H9 (cell line): ENCODE data around the gene DEUP1. TPM values are rescaled to one million over a fixed set of nuclear protein-coding genes. Genes with fewer than 3 reads are reported as not detected.

Experiments
- DNase-seq: peaks from one replicate; pipeline ENCODE4 v3.0.0-alpha.2; 2017
- H2AFZ ChIP-seq: one replicate; pipeline ENCODE4 v1.6.1; 2013; ENCODE audit warnings: mild to moderate bottlenecking, low read length, control low read depth, moderate library complexity
- H2AK5ac ChIP-seq: 2 replicates; pipeline ENCODE4 v1.6.1; 2013; ENCODE audit warnings: low read length, control low read depth, mixed read lengths; ENCODE audit not compliant: insufficient read length
- H2BK120ac ChIP-seq: one replicate; pipeline ENCODE4 v1.6.1; 2013; ENCODE audit warnings: low read depth, mild to moderate bottlenecking, low read length, control low read depth, inconsistent platforms; ENCODE audit not compliant: poor library complexity, severe bottlenecking
- H2BK12ac ChIP-seq: 2 replicates; pipeline ENCODE4 v1.6.1; 2013; ENCODE audit warnings: low read length, control low read depth, mixed read lengths, low read depth; ENCODE audit not compliant: insufficient read length
- H2BK15ac ChIP-seq: 2 replicates; pipeline ENCODE4 v1.6.1; 2013; ENCODE audit warnings: low read depth, low read length, control low read depth
- H2BK20ac ChIP-seq: one replicate; pipeline ENCODE4 v1.6.1; 2013; ENCODE audit warnings: low read depth, mild to moderate bottlenecking, low read length, control low read depth, inconsistent platforms; ENCODE audit not compliant: poor library complexity, severe bottlenecking
- H2BK5ac ChIP-seq: 2 replicates; pipeline ENCODE4 v1.6.1; 2013; ENCODE audit warnings: low read length, control low read depth, mixed read lengths; ENCODE audit not compliant: insufficient read length
- H3K14ac ChIP-seq: 2 replicates; pipeline ENCODE4 v1.6.1; 2013; ENCODE audit warnings: low read length, control low read depth; ENCODE audit not compliant: insufficient read depth
- H3K18ac ChIP-seq: 2 replicates; pipeline ENCODE4 v1.6.1; 2013; ENCODE audit warnings: low read depth, mild to moderate bottlenecking, mixed read lengths, low read length, control low read depth; ENCODE audit not compliant: insufficient read length
- H3K23ac ChIP-seq: 2 replicates; pipeline ENCODE4 v1.6.1; 2013; ENCODE audit warnings: low read length, control low read depth, mixed read lengths, low read depth; ENCODE audit not compliant: insufficient read length
- H3K23me2 ChIP-seq: 2 replicates; pipeline ENCODE4 v1.6.1; 2013; ENCODE audit warnings: low read depth, mild to moderate bottlenecking, mixed read lengths, low read length, control low read depth; ENCODE audit not compliant: insufficient read length, poor library complexity, severe bottlenecking
- H3K27ac ChIP-seq: 2 replicates; pipeline ENCODE4 v1.5.1; 2013; ENCODE audit warnings: low read length, control low read depth, mixed read lengths, low read depth; ENCODE audit not compliant: insufficient read length
- H3K27me3 ChIP-seq: 2 replicates; pipeline ENCODE4 v1.6.1; 2013; ENCODE audit warnings: low read length, control low read depth, inconsistent platforms; ENCODE audit not compliant: insufficient read depth
- H3K4ac ChIP-seq: 2 replicates; pipeline ENCODE4 v1.6.1; 2013; ENCODE audit warnings: low read depth, mild to moderate bottlenecking, control low read depth, inconsistent platforms, low read length, moderate library complexity
- H3K4me1 ChIP-seq: 2 replicates; pipeline ENCODE4 v1.6.1; 2013; ENCODE audit warnings: low read length, control low read depth, inconsistent platforms; ENCODE audit not compliant: insufficient read depth
- H3K4me2 ChIP-seq: 2 replicates; pipeline ENCODE4 v1.6.1; 2013; ENCODE audit warnings: low read length, control low read depth, mixed read lengths; ENCODE audit not compliant: insufficient read length, insufficient read depth
- H3K56ac ChIP-seq: 2 replicates; pipeline ENCODE4 v1.6.1; 2013; ENCODE audit warnings: low read depth, mild to moderate bottlenecking, mixed read lengths, low read length, control low read depth; ENCODE audit not compliant: insufficient read length
- H3K79me1 ChIP-seq: 2 replicates; pipeline ENCODE4 v1.6.1; 2013; ENCODE audit warnings: low read depth, mild to moderate bottlenecking, moderate library complexity, low read length, control low read depth, inconsistent platforms; ENCODE audit not compliant: insufficient read depth, poor library complexity, severe bottlenecking
- H3K79me2 ChIP-seq: 2 replicates; pipeline ENCODE4 v1.6.1; 2013; ENCODE audit warnings: low read length, control low read depth, inconsistent platforms; ENCODE audit not compliant: insufficient read depth
- H3K9ac ChIP-seq: 2 replicates; pipeline ENCODE4 v1.6.1; 2013; ENCODE audit warnings: low read length, control low read depth, mixed read lengths; ENCODE audit not compliant: insufficient read length; ENCODE audit errors: extremely low read depth
- H3K9me3 ChIP-seq: one replicate; pipeline ENCODE4 v1.6.1; 2013; ENCODE audit warnings: low read depth, low read length, inconsistent platforms; ENCODE audit not compliant: control insufficient read depth
- H3T11ph ChIP-seq: one replicate; pipeline ENCODE4 v1.6.1; 2013; ENCODE audit warnings: mild to moderate bottlenecking, low read length, control low read depth, inconsistent platforms
- H4K20me1 ChIP-seq: one replicate; pipeline ENCODE4 v1.6.1; 2013; ENCODE audit not compliant: control insufficient read depth, insufficient read length, insufficient read depth
- H4K5ac ChIP-seq: 2 replicates; pipeline ENCODE4 v1.6.1; 2013; ENCODE audit warnings: low read depth, mild to moderate bottlenecking, mixed read lengths, low read length, control low read depth; ENCODE audit not compliant: insufficient read length
- H4K8ac ChIP-seq: replicated peaks from 2 replicates; pipeline ENCODE4 v1.6.1; 2013; ENCODE audit warnings: low read length, control low read depth, mixed read lengths, low read depth; ENCODE audit not compliant: insufficient read length
- H4K91ac ChIP-seq: 2 replicates; pipeline ENCODE4 v1.6.1; 2013; ENCODE audit warnings: low read depth, mild to moderate bottlenecking, moderate library complexity, mixed read lengths, low read length, control low read depth; ENCODE audit not compliant: insufficient read length
- H3K27ac Mint-ChIP-seq, 3 experiments: 2 replicates in 2 of 3; 3 replicates in 1 of 3; pipeline ENCODE4 v1.8.0; 2020 to 2021; ENCODE audit warnings: mixed read lengths in 3 of 3, mild to moderate bottlenecking in 1 of 3, moderate library complexity in 1 of 3
- H3K27me3 Mint-ChIP-seq: 2 replicates; pipeline ENCODE4 v1.8.0; 2021; ENCODE audit warnings: low read depth, mild to moderate bottlenecking, moderate library complexity, mixed read lengths
- H3K36me3 Mint-ChIP-seq, 3 experiments: 2 replicates in 2 of 3; 3 replicates in 1 of 3; pipeline ENCODE4 v1.8.0; 2020 to 2021; ENCODE audit warnings: low read depth in 3 of 3, mixed read lengths in 3 of 3; ENCODE audit not compliant: insufficient read depth in 1 of 3
- H3K4me1 Mint-ChIP-seq, 2 experiments: 2 replicates each; pipeline ENCODE4 v1.8.0; 2020; ENCODE audit warnings: mixed read lengths in 2 of 2
- H3K4me3 Mint-ChIP-seq, 2 experiments: 2 replicates in 1 of 2; 3 replicates in 1 of 2; pipeline ENCODE4 v1.8.0; 2020 to 2021; ENCODE audit warnings: mild to moderate bottlenecking in 2 of 2, mixed read lengths in 2 of 2, moderate library complexity in 1 of 2
- H3K9me3 Mint-ChIP-seq, 2 experiments: 2 replicates in 1 of 2; 3 replicates in 1 of 2; pipeline ENCODE4 v1.8.0; 2020; ENCODE audit warnings: mild to moderate bottlenecking in 2 of 2, mixed read lengths in 2 of 2, moderate library complexity in 1 of 2
- CTCF ChIP-seq: fragments of 200-600 bp; sonication (generic); conservative IDR thresholded peaks from 3 replicates; pipeline ENCODE4 v1.8.0; 2021; ENCODE audit warnings: antibody characterized with exemption, mild to moderate bottlenecking
- WGBS: extraction: QIAGEN DNeasy Blood & Tissue Kit; methylation state at CpG from one replicate; pipeline ENCODE4 v1.1.7; 2013; ENCODE audit warnings: missing lambda C conversion rate, low lambda C conversion rate, mixed read lengths; ENCODE audit not compliant: insufficient read length; ENCODE audit errors: extremely low coverage; 5-methylcytosine and 5-hydroxymethylcytosine counted together
- total RNA-seq: library from RNA; stranded (reverse); gene quantifications from 2 replicates; pipeline ENCODE4 v1.2.1, GENCODE V29; 2021

Gene DEUP1
- total RNA-seq, 1 experiment from 2014 or later = 0.22 TPM

DNA sequence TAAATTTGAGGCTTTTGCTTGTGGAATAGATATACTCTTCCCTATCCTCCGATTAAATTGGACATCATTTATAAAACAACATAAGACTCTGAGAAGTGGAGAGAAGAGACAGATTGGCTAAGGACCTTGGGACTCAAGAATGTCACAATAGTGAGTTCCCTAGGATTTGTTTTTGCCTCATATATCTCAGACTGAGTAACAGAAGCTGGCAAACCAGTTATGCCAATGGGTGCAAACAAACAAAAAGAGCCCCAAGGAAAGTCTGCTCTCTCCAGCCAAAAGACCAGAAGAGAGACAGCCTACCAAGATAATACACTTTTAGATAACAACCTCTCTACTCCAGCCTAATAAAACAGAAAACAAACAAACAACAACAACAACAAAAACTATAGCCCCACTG, 28.9 kb downstream of the DEUP1 start:
- H3K9me3 Mint-ChIP-seq = peaks cover 21% of the 10 kb centered on the region in 2 experiments
- H3K27ac ChIP-seq = no peak overlapping the region
- H3K79me1 ChIP-seq = no peaks in the 10 kb centered on the region
- no peak overlapping the region for H3K4me2 ChIP-seq
- no peaks in the 10 kb centered on the region for H3K23me2 ChIP-seq
- H3K79me2 ChIP-seq = no peaks in the 10 kb centered on the region
- no peak overlapping the region for H3K27ac Mint-ChIP-seq
- no peaks in the 10 kb centered on the region for H3K27me3 Mint-ChIP-seq
- H3K9me3 ChIP-seq = no peaks in the 10 kb centered on the region
- no peak overlapping the region for H3T11ph ChIP-seq
- H3K4ac ChIP-seq = no peak overlapping the region
- no peaks in the 10 kb centered on the region for H3K27me3 ChIP-seq
- H2BK120ac ChIP-seq = no peak overlapping the region
- H4K8ac ChIP-seq = no peak overlapping the region
- no peaks in the 10 kb centered on the region for H4K20me1 ChIP-seq
- no peak overlapping the region for H3K4me3 Mint-ChIP-seq
- H3K4me1 ChIP-seq = no peaks in the 10 kb centered on the region
- no peak overlapping the region for H2AK5ac ChIP-seq
- no peak overlapping the region for H3K56ac ChIP-seq
- H3K23ac ChIP-seq = no peak overlapping the region
- no peak overlapping the region for H4K91ac ChIP-seq
- no peak overlapping the region for H3K9ac ChIP-seq
- H3K18ac ChIP-seq = no peak overlapping the region
- no peak overlapping the region for H3K14ac ChIP-seq
- no peak overlapping the region for H2BK5ac ChIP-seq
- H2AFZ ChIP-seq = no peak overlapping the region
- no peak overlapping the region for H4K5ac ChIP-seq
- peaks cover 7 to 25% (median 12%) of the 10 kb centered on the region in 3 experiments for H3K36me3 Mint-ChIP-seq
- H2BK12ac ChIP-seq = no peak overlapping the region
- no peak for DNase-seq
- TF ChIP-seq CTCF = no peak
- no CpG with 5 or more reads among the region's 1 CpG for WGBS
- peaks cover 2 to 7% of the 10 kb centered on the region in 2 experiments; a peak in 2 of 4 replicates for H3K4me1 Mint-ChIP-seq
- no peak overlapping the region for H2BK15ac ChIP-seq
- no peak overlapping the region for H2BK20ac ChIP-seq
